SIG-M5 treated with dmso at 0.1 percent for 504 hours (cell line): ENCODE measurements around the gene CSF1R.
"Not testable (repeated sequence)": the region's sequence is repeated elsewhere in the genome, so short reads cannot be mapped to it uniquely, and the experiment has no call there.

Source experiments
- DNase-seq: peaks from one replicate; lab custom pipeline; 2025; ENCODE audit not compliant: unreplicated experiment; lab: John Stamatoyannopoulos, UW

The CSF1R gene

GRCh38 chr5:150057511-150057910 is 28.8 kb downstream of the CSF1R start:
- no peak for DNase-seq

GRCh38 chr5:150057052-150057451 is 29.3 kb downstream of the CSF1R start:
- DNase-seq: no peak

GRCh38 chr5:150056075-150056443 is 30.3 kb downstream of the CSF1R start:
- DNase-seq: no peak

GRCh38 chr5:150055326-150056074 is 30.9 kb downstream of the CSF1R start:
- DNase-seq: no peak

GRCh38 chr5:150054569-150054968 is 31.8 kb downstream of the CSF1R start:
- no peak for DNase-seq

GRCh38 chr5:150053713-150054392 is 32.5 kb downstream of the CSF1R start:
- no peak for DNase-seq

GRCh38 chr5:150052956-150053712 is 33.2 kb downstream of the CSF1R start:
- peak; percentile 5 for DNase-seq

- DNase-seq: no peak
Measured at GRCh38 chr5:150052226-150052955, 34.0 kb downstream of the CSF1R start.

- no peak for DNase-seq
Measured at GRCh38 chr5:150051657-150052195, 34.6 kb downstream of the CSF1R start.

- DNase-seq: not testable (repeated sequence)
Measured at GRCh38 chr5:150050172-150050811, 36.1 kb downstream of the CSF1R start.

GRCh38 chr5:150046031-150046430 is 40.3 kb downstream of the CSF1R start:
- no peak for DNase-seq

GRCh38 chr5:150045549-150045948 is 40.8 kb downstream of the CSF1R start:
- no peak for DNase-seq

- no peak for DNase-seq
Measured at GRCh38 chr5:150044712-150045111, 41.6 kb downstream of the CSF1R start.

- DNase-seq: no peak
Measured at GRCh38 chr5:150044329-150044681, 42.0 kb downstream of the CSF1R start.

- no peak for DNase-seq
Measured at GRCh38 chr5:150043657-150044328, 42.6 kb downstream of the CSF1R start.

GRCh38 chr5:150042459-150042858 is 43.9 kb downstream of the CSF1R start:
- no peak for DNase-seq

GRCh38 chr5:150038547-150038946 is 47.8 kb downstream of the CSF1R start:
- no peak for DNase-seq

GRCh38 chr5:150036513-150036912 is 49.8 kb downstream of the CSF1R start:
- DNase-seq: no peak

GRCh38 chr5:150035139-150035895 is 51.0 kb downstream of the CSF1R start:
- DNase-seq: peak; percentile 69
